Daoy (cell line): ENCODE measurements around the gene USP30. TPM values are rescaled to one million over a fixed set of nuclear protein-coding genes. Genes with fewer than 3 reads are reported as not detected.

Experiments
- DNase-seq: peaks from one replicate; pipeline ENCODE4 v3.0.0-alpha.2; 2015; ENCODE audit warnings: low read depth
- total RNA-seq: library from RNA; depleted of rRNA; stranded (reverse); fragments of >200 nt; shearing (Covaris generic); gene quantifications from 2 replicates; pipeline ENCODE4 v1.2.3, GENCODE V29; 2014; rRNA removed

The USP30 gene
- total RNA-seq, 1 experiment from 2014 or later = 6.3 TPM

GRCh38 chr12:109125791-109126190 lies 73.4 kb downstream of the USP30 start:
- DNase-seq = no peak

DNA sequence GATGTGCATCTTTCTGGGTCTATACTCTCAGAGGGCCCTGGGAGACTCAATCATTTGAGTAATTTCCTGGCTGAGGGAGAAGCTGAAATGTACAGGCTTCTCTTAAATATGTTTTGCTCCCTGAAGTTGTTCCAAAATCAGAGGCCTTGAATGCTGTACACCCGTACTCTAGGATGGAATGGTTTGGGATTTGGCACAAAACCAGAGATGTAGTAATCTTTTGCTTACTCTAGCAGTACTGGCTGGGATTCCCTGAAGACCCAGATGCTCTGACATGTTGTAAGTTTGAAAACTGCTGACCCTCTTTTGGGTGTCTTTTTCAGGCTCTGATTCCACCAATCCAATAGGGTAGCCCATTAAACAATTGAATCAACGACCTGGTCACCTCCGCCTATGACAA lies 74.4 kb downstream of the USP30 start:
- DNase-seq = no peak

DNA sequence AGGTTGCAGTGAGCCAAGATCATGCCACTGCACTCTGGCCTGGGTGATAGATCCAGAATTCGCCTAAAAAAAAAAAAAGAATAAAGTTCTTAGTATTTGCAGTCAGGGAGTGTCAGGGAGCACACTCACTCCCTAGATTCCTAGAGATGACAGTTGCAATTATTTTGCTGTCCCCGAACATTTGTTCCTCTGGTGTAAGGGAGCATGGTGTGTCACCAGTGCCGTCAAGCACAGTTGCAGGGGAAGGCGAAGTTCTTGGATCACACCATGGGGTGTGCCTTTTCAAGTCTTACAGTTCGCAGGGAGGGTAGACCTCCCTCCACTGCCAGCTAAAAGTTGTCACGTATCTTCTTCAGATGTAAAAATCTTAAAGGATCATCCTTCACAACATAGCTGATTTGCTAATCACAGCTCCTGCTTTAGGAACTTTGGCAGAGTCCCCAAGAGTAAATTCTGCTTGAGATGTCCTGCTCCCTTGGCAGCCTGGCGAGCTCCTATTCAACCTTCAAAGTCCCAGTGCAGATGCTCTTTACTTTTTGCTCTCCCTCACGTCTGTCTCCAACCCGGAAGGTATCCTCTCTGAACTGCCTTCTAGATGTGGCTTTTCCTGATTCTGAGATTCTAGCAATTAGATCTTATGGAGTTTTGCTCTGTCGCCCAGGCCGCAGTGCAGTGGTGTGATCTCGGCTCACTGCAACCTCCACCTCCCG lies 75.3 kb downstream of the USP30 start:
- DNase-seq = no peak

GRCh38 chr12:109130297-109131153 lies 78.1 kb downstream of the USP30 start:
- no peak for DNase-seq

DNA sequence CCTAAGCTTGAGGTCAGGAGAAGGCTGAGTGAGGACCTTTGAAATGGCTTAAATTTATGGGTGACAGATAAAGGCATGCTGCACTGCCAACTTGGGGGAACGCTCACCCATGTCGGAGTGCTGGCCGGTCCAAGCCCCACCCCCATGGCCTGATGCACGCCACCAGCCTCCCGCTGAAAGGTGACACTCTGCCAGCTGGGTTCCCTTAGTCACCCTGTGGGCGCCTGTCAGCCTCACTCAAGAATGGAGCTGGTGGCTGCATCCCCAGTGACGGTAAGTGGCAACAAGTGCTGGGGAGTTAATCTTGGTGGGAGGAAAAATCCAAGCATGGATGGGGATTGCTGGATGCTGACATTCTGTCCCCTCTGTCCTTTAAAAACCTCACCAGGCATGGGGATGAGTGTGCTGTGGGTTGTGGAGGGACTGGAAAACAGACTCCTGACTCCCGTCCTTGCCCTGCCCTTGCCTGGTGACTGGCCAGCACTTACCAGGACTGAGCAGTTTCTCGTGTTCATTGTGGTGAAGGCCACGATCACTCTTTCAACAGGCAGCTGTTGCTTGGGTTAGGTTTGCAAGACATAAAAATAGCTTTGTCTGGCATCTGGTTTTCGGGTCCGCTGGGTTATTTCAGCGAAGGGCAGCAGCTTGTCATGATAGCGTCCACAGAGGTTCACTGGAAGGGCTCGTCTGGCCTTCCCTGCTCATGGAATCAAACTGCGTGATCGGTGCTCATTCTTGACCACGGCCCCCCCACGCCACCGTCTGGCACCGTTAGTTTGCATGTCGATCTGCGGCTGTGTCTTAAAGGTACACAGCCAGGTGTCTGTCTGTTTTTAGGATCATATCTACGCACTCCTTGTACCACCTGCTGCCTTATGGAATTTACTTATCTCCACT lies 79.0 kb downstream of the USP30 start:
- DNase-seq = peak; percentile 37

- no peak for DNase-seq
Observed at GRCh38 chr12:109134186-109134917, 82.0 kb downstream of the USP30 start.

- no peak for DNase-seq
Observed at GRCh38 chr12:109137055-109137454, 84.7 kb downstream of the USP30 start.

Other genes with a start within 250 kb of the USP30 start
- gene SSH1, start 195.0 kb upstream of the USP30 start, total RNA-seq = 3.9 and 5.7 TPM in 2 replicates
- not detected in 2 replicates for gene DAO, start 172.5 kb upstream of the USP30 start, total RNA-seq
- gene SVOP, start 31.5 kb upstream of the USP30 start, total RNA-seq = not detected in 2 replicates
- gene ALKBH2, start 40.9 kb downstream of the USP30 start, total RNA-seq = 29.4 and 43.5 TPM in 2 replicates
- 48.4 and 97.2 TPM in 2 replicates for gene UNG, start 45.0 kb downstream of the USP30 start, total RNA-seq
- gene ACACB, start 64.0 kb downstream of the USP30 start, total RNA-seq = 2.3 and 5.1 TPM in 2 replicates